Measurements from ENCODE around the gene POMC. TPM values are rescaled to one million over a fixed set of nuclear protein-coding genes. Genes with fewer than 3 reads are reported as not detected.
A peak's percentile ranks its signal among the peaks of the same experiment; 100 is the strongest.

POMC gene
- total and polyA plus RNA-seq, 4 experiments from 2014 or later = 3.1 to 5.5 (median 3.9) TPM

- Mint-ChIP-seq H3K9me3 (peaks cover 0 to 5% (median 0%) of the 10 kb centered on the region in 8 donors), H3K27ac (no peak overlapping the region), H3K4me1 (peaks cover 0 to 6% (median 0%) of the 10 kb centered on the region in 4 donors), H3K36me3 (no peaks in the 10 kb centered on the region), H3K27me3 (peaks cover 11 to 13% of the 10 kb centered on the region in 2 donors), H3K4me3 (no peak overlapping the region)
- no peak for DNase-seq
- H3K27me3 ChIP-seq (ENCODE audit: insufficient read depth, low read length) = peaks cover 3% of the 10 kb centered on the region
- ChIA-PET POLR2A (ENCODE audit: partially characterized antibody) (no interaction called here), CTCF (ENCODE audit: partially characterized antibody) (interaction anchor here (1.3 kb wide), 1 partner anchor 18 kb away, joined by 3 read pairs; no protein-coding TSS in a partner anchor)
- H3K36me3 ChIP-seq (ENCODE audit: insufficient read depth, low read length) = no peaks in the 10 kb centered on the region
- no peak overlapping the region for H3K27ac ChIP-seq (ENCODE audit: low read depth, low read length)
- no peaks in the 10 kb centered on the region for H3K9me3 ChIP-seq (ENCODE audit: control insufficient read depth in 1 of 2, low read length in 2 of 2)
- intact Hi-C loops (cut with micrococcal nuclease) = no loop called here
- no peaks in the 10 kb centered on the region for H3K4me1 ChIP-seq (ENCODE audit: insufficient read depth, low read length)
- no peak overlapping the region for H3K4me3 ChIP-seq (ENCODE audit: low read length in 2 of 2)
Measured at GRCh38 chr2:25177211-25177611, 8.8 kb upstream of the POMC start.

GRCh38 chr2:25176541-25177181, 8.3 kb upstream of the POMC start:
- CTCF ChIA-PET (ENCODE audit: partially characterized antibody) = no interaction called here
- peaks cover 0 to 6% (median 0%) of the 10 kb centered on the region in 4 donors for H3K4me1 Mint-ChIP-seq

GRCh38 chr2:25176138-25176537, 7.8 kb upstream of the POMC start:
- intact Hi-C loops (cut with micrococcal nuclease) = no loop called here
- no peak for DNase-seq
- peaks cover 3% of the 10 kb centered on the region for H3K27me3 ChIP-seq (ENCODE audit: insufficient read depth, low read length)
- H3K36me3 Mint-ChIP-seq = no peaks in the 10 kb centered on the region
- ChIA-PET CTCF (ENCODE audit: partially characterized antibody) (no interaction called here), POLR2A (ENCODE audit: partially characterized antibody) (no interaction called here)
- H3K9me3 ChIP-seq (ENCODE audit: control insufficient read depth in 1 of 2, low read length in 2 of 2) = no peaks in the 10 kb centered on the region
- no peaks in the 10 kb centered on the region for H3K36me3 ChIP-seq (ENCODE audit: insufficient read depth, low read length)
- peaks cover 0 to 6% (median 0%) of the 10 kb centered on the region in 4 donors for H3K4me1 Mint-ChIP-seq
- H3K4me3 Mint-ChIP-seq = no peak overlapping the region
- peaks cover 11% of the 10 kb centered on the region in 2 donors for H3K27me3 Mint-ChIP-seq
- H3K9me3 Mint-ChIP-seq = no peaks in the 10 kb centered on the region
- H3K27ac Mint-ChIP-seq = no peak overlapping the region
- H3K4me1 ChIP-seq (ENCODE audit: insufficient read depth, low read length) = no peaks in the 10 kb centered on the region
- no peak overlapping the region for H3K4me3 ChIP-seq (ENCODE audit: low read length in 2 of 2)
- no peak overlapping the region for H3K27ac ChIP-seq (ENCODE audit: low read depth, low read length)

More at GRCh38 chr2:25176541-25177181, 8.3 kb upstream of the POMC start:
- Mint-ChIP-seq H3K9me3 (peaks cover 0 to under 1% (median 0%) of the 10 kb centered on the region in 8 donors), H3K36me3 (no peaks in the 10 kb centered on the region), H3K27ac (no peak overlapping the region), H3K4me3 (no peak overlapping the region), H3K27me3 (peaks cover 11% of the 10 kb centered on the region in 2 donors)
- no peak for DNase-seq
- no peaks in the 10 kb centered on the region for H3K4me1 ChIP-seq (ENCODE audit: insufficient read depth, low read length)
- H3K9me3 ChIP-seq (ENCODE audit: control insufficient read depth in 1 of 2, low read length in 2 of 2) = no peaks in the 10 kb centered on the region
- no peaks in the 10 kb centered on the region for H3K36me3 ChIP-seq (ENCODE audit: insufficient read depth, low read length)
- no peak overlapping the region for H3K4me3 ChIP-seq (ENCODE audit: low read length in 2 of 2)
- no peak overlapping the region for H3K27ac ChIP-seq (ENCODE audit: low read depth, low read length)
- POLR2A ChIA-PET (ENCODE audit: partially characterized antibody) = no interaction called here
- H3K27me3 ChIP-seq (ENCODE audit: insufficient read depth, low read length) = peaks cover 3% of the 10 kb centered on the region
- intact Hi-C loops (cut with micrococcal nuclease) = no loop called here

- peaks cover 0 to 8% (median 3%) of the 10 kb centered on the region in 4 donors for H3K4me1 Mint-ChIP-seq
- H3K4me3 ChIP-seq (ENCODE audit: low read length in 2 of 2) = no peak overlapping the region
- CTCF ChIA-PET (ENCODE audit: partially characterized antibody) = interaction anchor here (0.7 kb wide), 1 partner anchor 626 kb away, joined by 4 read pairs; no protein-coding TSS in a partner anchor
- H3K9me3 Mint-ChIP-seq = no peaks in the 10 kb centered on the region
- H3K27me3 ChIP-seq (ENCODE audit: insufficient read depth, low read length) = peaks cover 10% of the 10 kb centered on the region
- H3K36me3 Mint-ChIP-seq = no peaks in the 10 kb centered on the region
- intact Hi-C loops (cut with micrococcal nuclease) = no loop called here
- H3K27ac ChIP-seq (ENCODE audit: low read depth, low read length) = no peak overlapping the region
- no peak for DNase-seq
- POLR2A ChIA-PET (ENCODE audit: partially characterized antibody) = no interaction called here
- H3K4me3 Mint-ChIP-seq = no peak overlapping the region
- peaks cover 18 to 20% of the 10 kb centered on the region in 2 donors for H3K27me3 Mint-ChIP-seq
- H3K27ac Mint-ChIP-seq = no peak overlapping the region
- no peaks in the 10 kb centered on the region for H3K4me1 ChIP-seq (ENCODE audit: insufficient read depth, low read length)
- no peaks in the 10 kb centered on the region for H3K9me3 ChIP-seq (ENCODE audit: control insufficient read depth in 1 of 2, low read length in 2 of 2)
- H3K36me3 ChIP-seq (ENCODE audit: insufficient read depth, low read length) = no peaks in the 10 kb centered on the region
Measured at GRCh38 chr2:25174192-25174861, 5.9 kb upstream of the POMC start.

GRCh38 chr2:25173719-25174118, 5.3 kb upstream of the POMC start:
- H3K27ac Mint-ChIP-seq = no peak overlapping the region
- Histone ChIP-seq H3K4me3 (ENCODE audit: low read length in 2 of 2) (no peak overlapping the region), H3K27ac (ENCODE audit: low read depth, low read length) (no peak overlapping the region), H3K36me3 (ENCODE audit: insufficient read depth, low read length) (no peaks in the 10 kb centered on the region), H3K27me3 (ENCODE audit: insufficient read depth, low read length) (peaks cover 16% of the 10 kb centered on the region), H3K4me1 (ENCODE audit: insufficient read depth, low read length) (peaks cover 5% of the 10 kb centered on the region), H3K9me3 (ENCODE audit: control insufficient read depth in 1 of 2, low read length in 2 of 2) (no peaks in the 10 kb centered on the region)
- H3K9me3 Mint-ChIP-seq = no peaks in the 10 kb centered on the region
- POLR2A ChIA-PET (ENCODE audit: partially characterized antibody) = no interaction called here
- no peaks in the 10 kb centered on the region for H3K36me3 Mint-ChIP-seq
- DNase-seq = no peak
- CTCF ChIA-PET (ENCODE audit: partially characterized antibody) = interaction anchor here (0.7 kb wide), 1 partner anchor 626 kb away, joined by 4 read pairs; no protein-coding TSS in a partner anchor
- H3K27me3 Mint-ChIP-seq = peaks cover 21 to 26% of the 10 kb centered on the region in 2 donors
- no peak overlapping the region for H3K4me3 Mint-ChIP-seq
- intact Hi-C loops (cut with micrococcal nuclease) = no loop called here
- peaks cover 3 to 12% (median 7%) of the 10 kb centered on the region in 4 donors for H3K4me1 Mint-ChIP-seq

- Histone ChIP-seq H3K4me3 (ENCODE audit: low read length in 2 of 2) (no peak overlapping the region), H3K27ac (ENCODE audit: low read depth, low read length) (no peak overlapping the region), H3K36me3 (ENCODE audit: insufficient read depth, low read length) (no peaks in the 10 kb centered on the region), H3K4me1 (ENCODE audit: insufficient read depth, low read length) (peaks cover 8% of the 10 kb centered on the region), H3K9me3 (ENCODE audit: control insufficient read depth in 1 of 2, low read length in 2 of 2) (no peaks in the 10 kb centered on the region), H3K27me3 (ENCODE audit: insufficient read depth, low read length) (peaks cover 24% of the 10 kb centered on the region)
- Mint-ChIP-seq H3K36me3 (no peaks in the 10 kb centered on the region), H3K4me3 (no peak overlapping the region), H3K4me1 (peaks cover 8 to 33% (median 15%) of the 10 kb centered on the region in 4 donors), H3K9me3 (peaks cover 0 to 2% (median 0%) of the 10 kb centered on the region in 8 donors), H3K27ac (no peak overlapping the region), H3K27me3 (peaks cover 25 to 30% of the 10 kb centered on the region in 2 donors)
- CTCF ChIA-PET (ENCODE audit: partially characterized antibody) = no interaction called here
- no peak for DNase-seq
- POLR2A ChIA-PET (ENCODE audit: partially characterized antibody) = no interaction called here
- intact Hi-C loops (cut with micrococcal nuclease) = no loop called here
Measured at GRCh38 chr2:25170888-25171287, 2.5 kb upstream of the POMC start.

GRCh38 chr2:25169073-25169470, 692 bp upstream of the POMC start:
- peaks cover 13% of the 10 kb centered on the region for H3K4me1 ChIP-seq (ENCODE audit: insufficient read depth, low read length)
- H3K36me3 ChIP-seq (ENCODE audit: insufficient read depth, low read length) = no peaks in the 10 kb centered on the region
- Mint-ChIP-seq H3K4me3 (peak overlapping the region; percentile 45 to 87 (median 74)), H3K27me3 (peaks cover 22 to 27% of the 10 kb centered on the region in 2 donors), H3K4me1 (peaks cover 8 to 33% (median 19%) of the 10 kb centered on the region in 4 donors), H3K36me3 (no peaks in the 10 kb centered on the region), H3K9me3 (peaks cover 0 to 2% (median 0%) of the 10 kb centered on the region in 8 donors), H3K27ac (no peak overlapping the region)
- H3K27ac ChIP-seq (ENCODE audit: low read depth, low read length) = no peak overlapping the region
- no peak for DNase-seq
- intact Hi-C loops (cut with micrococcal nuclease) = loop anchor here (10.0 kb wide), 1 partner anchor 106 kb away; no protein-coding TSS in a partner anchor
- CTCF ChIA-PET (ENCODE audit: partially characterized antibody) = interaction anchor here (4.1 kb wide), 1 partner anchor 27 kb away, joined by 34 read pairs; no protein-coding TSS in a partner anchor
- H3K27me3 ChIP-seq (ENCODE audit: insufficient read depth, low read length) = peaks cover 23% of the 10 kb centered on the region
- no peak overlapping the region for H3K4me3 ChIP-seq (ENCODE audit: low read length in 2 of 2)
- POLR2A ChIA-PET (ENCODE audit: partially characterized antibody) = interaction anchor here (0.6 kb wide), 1 partner anchor 674 kb away, joined by 3 read pairs; no protein-coding TSS in a partner anchor
- H3K9me3 ChIP-seq (ENCODE audit: control insufficient read depth in 1 of 2, low read length in 2 of 2) = no peaks in the 10 kb centered on the region
